Neural progenitor cell (in vitro differentiated cells): ENCODE results near the gene ZNF484. TPM values are rescaled to one million over a fixed set of nuclear protein-coding genes. Genes with fewer than 3 reads are reported as not detected.
"Not testable (repeated sequence)": the region's sequence is repeated elsewhere in the genome, so short reads cannot be mapped to it uniquely, and the experiment has no call there.

ENCODE experiments used
- DNase-seq: peaks from one replicate; pipeline ENCODE4 v3.0.0-alpha.2; 2016; ENCODE audit warnings: low spot score
- H2AFZ ChIP-seq: fragments of 200-600 bp; sonication (generic); replicated peaks from 2 replicates; pipeline ENCODE4 v1.6.1; 2016; ENCODE audit warnings: antibody characterized with exemption
- H3F3A ChIP-seq: fragments of 200-600 bp; sonication (generic); 2 replicates; pipeline ENCODE4 v1.6.1; 2016; ENCODE audit warnings: antibody characterized with exemption, low read depth
- H3K27ac ChIP-seq: fragments of 200-600 bp; sonication (generic); 2 replicates; pipeline ENCODE4 v1.5.1; 2016; ENCODE audit warnings: mild to moderate bottlenecking
- H3K27me3 ChIP-seq: fragments of 200-600 bp; sonication (generic); 2 replicates; pipeline ENCODE4 v1.6.1; 2016; ENCODE audit warnings: mild to moderate bottlenecking, moderate library complexity
- H3K36me3 ChIP-seq: fragments of 200-600 bp; sonication (generic); 2 replicates; pipeline ENCODE4 v1.5.1; 2016
- H3K4me1 ChIP-seq: fragments of 200-600 bp; sonication (generic); 2 replicates; pipeline ENCODE4 v1.6.1; 2016; ENCODE audit warnings: mixed run types
- H3K4me2 ChIP-seq: fragments of 200-600 bp; sonication (generic); 2 replicates; pipeline ENCODE4 v1.6.1; 2016
- H3K4me3 ChIP-seq: fragments of 200-600 bp; sonication (generic); 2 replicates; pipeline ENCODE4 v1.5.1; 2016
- H3K79me2 ChIP-seq: fragments of 200-600 bp; sonication (generic); 2 replicates; pipeline ENCODE4 v1.6.1; 2016; ENCODE audit warnings: low read depth
- H3K9ac ChIP-seq: fragments of 200-600 bp; sonication (generic); 2 replicates; pipeline ENCODE4 v1.6.1; 2016
- H3K9me3 ChIP-seq: fragments of 200-600 bp; sonication (generic); 2 replicates; pipeline ENCODE4 v1.5.1; 2016; ENCODE audit warnings: low read depth
- H4K20me1 ChIP-seq: fragments of 200-600 bp; sonication (generic); 2 replicates; pipeline ENCODE4 v1.6.1; 2016; ENCODE audit warnings: low read depth
- H3K27ac Mint-ChIP-seq: 3 replicates; pipeline ENCODE4 v1.8.0; 2021; ENCODE audit warnings: mixed read lengths
- H3K27me3 Mint-ChIP-seq: 2 replicates; pipeline ENCODE4 v1.8.0; 2022; ENCODE audit warnings: low read depth, mild to moderate bottlenecking, inconsistent platforms, moderate library complexity, mixed read lengths; ENCODE audit not compliant: insufficient read depth
- H3K36me3 Mint-ChIP-seq: 3 replicates; pipeline ENCODE4 v1.8.0; 2021; ENCODE audit warnings: mixed read lengths
- H3K4me1 Mint-ChIP-seq: 3 replicates; pipeline ENCODE4 v1.8.0; 2021; ENCODE audit warnings: mixed read lengths
- H3K4me3 Mint-ChIP-seq: 3 replicates; pipeline ENCODE4 v1.8.0; 2021; ENCODE audit warnings: mild to moderate bottlenecking, moderate library complexity, mixed read lengths
- H3K9me3 Mint-ChIP-seq: 3 replicates; pipeline ENCODE4 v1.8.0; 2020; ENCODE audit warnings: mixed read lengths
- CTCF ChIP-seq: fragments of 200-600 bp; sonication (generic); IDR thresholded peaks from 2 replicates; pipeline ENCODE4 v1.5.1; 2017; ENCODE audit warnings: antibody characterized with exemption, mild to moderate bottlenecking
- EZH2 ChIP-seq: fragments of 200-600 bp; sonication (generic); IDR thresholded peaks from 2 replicates; pipeline ENCODE4 v1.6.1; 2017; ENCODE audit warnings: antibody characterized with exemption, mild to moderate bottlenecking, moderate library complexity
- EZH2phosphoT487 ChIP-seq: fragments of 200-600 bp; sonication (generic); IDR thresholded peaks from 2 replicates; pipeline ENCODE4 v1.6.1; 2017; ENCODE audit warnings: antibody characterized with exemption
- total RNA-seq: library from RNA; depleted of rRNA; stranded (reverse); fragments of >200 nt; gene quantifications from 2 replicates; pipeline ENCODE4 v1.2.3, GENCODE V29; 2015; ENCODE audit warnings: low replicate concordance

The ZNF484 gene
- total RNA-seq, 1 donor from 2014 or later: 36.9 TPM

DNA sequence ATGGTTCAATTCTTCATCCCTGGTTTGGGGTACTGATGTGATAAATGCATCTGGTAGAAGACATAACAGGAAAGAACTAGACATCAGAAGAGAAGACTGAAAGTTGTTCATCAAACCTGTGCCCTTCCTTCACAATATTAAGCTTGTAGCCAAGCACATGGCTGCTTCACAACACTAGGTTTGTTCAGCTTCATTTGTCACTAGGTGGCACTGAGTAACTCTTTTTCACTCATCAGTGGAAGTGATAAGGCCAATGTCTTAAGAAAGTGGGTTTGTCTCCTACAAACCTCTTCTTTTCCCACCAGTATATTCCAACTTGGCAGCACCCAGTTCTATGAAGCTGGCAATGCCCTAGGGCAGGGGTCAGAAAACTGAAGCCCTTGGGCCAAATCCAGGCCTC lies 26.9 kb downstream of the ZNF484 start:
- no peaks in the 10 kb centered on the region for H3F3A ChIP-seq
- no peaks in the 10 kb centered on the region for H4K20me1 ChIP-seq
- H3K36me3 ChIP-seq: peaks cover 52% of the 10 kb centered on the region
- no peaks in the 10 kb centered on the region for H3K4me1 ChIP-seq
- Mint-ChIP-seq H3K27me3 (peaks cover 5% of the 10 kb centered on the region), H3K4me1 (no peaks in the 10 kb centered on the region), H3K36me3 (peaks cover 78% of the 10 kb centered on the region), H3K9me3 (peaks cover 37% of the 10 kb centered on the region), H3K4me3 (no peak overlapping the region), H3K27ac (no peak overlapping the region)
- no peak overlapping the region for H2AFZ ChIP-seq
- no peaks in the 10 kb centered on the region for H3K79me2 ChIP-seq
- no peaks in the 10 kb centered on the region for H3K27me3 ChIP-seq
- no peak overlapping the region for H3K9ac ChIP-seq
- no peak overlapping the region for H3K4me3 ChIP-seq
- no peak overlapping the region for H3K27ac ChIP-seq
- H3K4me2 ChIP-seq: no peak overlapping the region
- no peak for DNase-seq
- no peak for TF ChIP-seq CTCF
- TF ChIP-seq EZH2: no peak
- no peak for TF ChIP-seq EZH2phosphoT487
- H3K9me3 ChIP-seq: peaks cover 21% of the 10 kb centered on the region

GRCh38 chr9:92848740-92849139 lies 29.1 kb downstream of the ZNF484 start:
- not testable (repeated sequence) for H3K27ac ChIP-seq, H3K79me2 ChIP-seq, H3K4me2 ChIP-seq, H3K27me3 ChIP-seq, H4K20me1 ChIP-seq, H3K4me1 ChIP-seq, H3K27me3 Mint-ChIP-seq, H3K27ac Mint-ChIP-seq, H3F3A ChIP-seq, H2AFZ ChIP-seq, DNase-seq, H3K4me1 Mint-ChIP-seq, H3K4me3 ChIP-seq, H3K4me3 Mint-ChIP-seq, H3K9ac ChIP-seq
- H3K36me3 Mint-ChIP-seq: peaks cover 81% of the 10 kb centered on the region
- H3K9me3 ChIP-seq: peaks cover 38% of the 10 kb centered on the region
- H3K36me3 ChIP-seq: peaks cover 61% of the 10 kb centered on the region
- H3K9me3 Mint-ChIP-seq: peaks cover 54% of the 10 kb centered on the region

DNA sequence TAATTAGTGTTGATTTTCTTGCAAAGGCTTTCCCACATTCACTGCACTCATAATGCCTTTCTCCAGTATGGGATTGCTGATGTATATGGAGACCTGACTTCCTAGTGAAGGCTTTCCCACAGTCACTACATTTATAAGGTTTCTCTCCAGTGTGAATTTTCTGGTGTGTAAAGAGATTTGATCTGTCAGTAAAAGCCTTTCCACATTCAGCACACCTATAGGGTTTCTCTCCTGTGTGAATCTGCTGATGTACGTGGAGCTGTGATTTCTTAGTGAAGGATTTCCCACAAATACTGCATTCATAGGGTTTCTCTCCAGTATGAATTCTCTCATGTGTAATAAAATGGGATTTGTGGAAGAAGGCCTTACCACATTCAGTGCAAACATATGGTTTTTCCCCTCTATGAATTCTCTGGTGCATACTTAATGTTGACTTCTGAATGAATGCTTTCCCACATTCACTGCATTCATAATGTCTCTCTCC lies 31.1 kb downstream of the ZNF484 start:
- Histone ChIP-seq H3K36me3 (peaks cover 58% of the 10 kb centered on the region), H3K4me2 (no peak overlapping the region), H3K4me3 (no peak overlapping the region), H2AFZ (no peak overlapping the region), H3K9ac (no peak overlapping the region), H3F3A (no peaks in the 10 kb centered on the region), H3K27me3 (no peaks in the 10 kb centered on the region), H4K20me1 (no peaks in the 10 kb centered on the region), H3K4me1 (no peaks in the 10 kb centered on the region), H3K9me3 (peaks cover 38% of the 10 kb centered on the region), H3K79me2 (no peaks in the 10 kb centered on the region), H3K27ac (no peak overlapping the region)
- peaks cover 73% of the 10 kb centered on the region for H3K36me3 Mint-ChIP-seq
- no peak overlapping the region for H3K4me3 Mint-ChIP-seq
- peaks cover 5% of the 10 kb centered on the region for H3K27me3 Mint-ChIP-seq
- no peak overlapping the region for H3K27ac Mint-ChIP-seq
- TF ChIP-seq EZH2: no peak
- no peak for TF ChIP-seq EZH2phosphoT487
- TF ChIP-seq CTCF: no peak
- no peak for DNase-seq
- no peaks in the 10 kb centered on the region for H3K4me1 Mint-ChIP-seq
- peaks cover 59% of the 10 kb centered on the region for H3K9me3 Mint-ChIP-seq

GRCh38 chr9:92838411-92838810 lies 39.4 kb downstream of the ZNF484 start:
- Mint-ChIP-seq H3K9me3 (peaks cover 38% of the 10 kb centered on the region), H3K36me3 (peaks cover 11% of the 10 kb centered on the region)
- H3K27me3 ChIP-seq, H3K36me3 ChIP-seq, H3K27me3 Mint-ChIP-seq, H3K4me2 ChIP-seq, H3K4me1 Mint-ChIP-seq, H4K20me1 ChIP-seq, H3K27ac ChIP-seq, H3F3A ChIP-seq, H3K4me1 ChIP-seq, H3K4me3 ChIP-seq, DNase-seq, H3K27ac Mint-ChIP-seq, H2AFZ ChIP-seq, H3K4me3 Mint-ChIP-seq, H3K9ac ChIP-seq, H3K79me2 ChIP-seq: not testable (repeated sequence)
- H3K9me3 ChIP-seq: peaks cover 11% of the 10 kb centered on the region
